Measurements from ENCODE around the gene HLTF.

DNA sequence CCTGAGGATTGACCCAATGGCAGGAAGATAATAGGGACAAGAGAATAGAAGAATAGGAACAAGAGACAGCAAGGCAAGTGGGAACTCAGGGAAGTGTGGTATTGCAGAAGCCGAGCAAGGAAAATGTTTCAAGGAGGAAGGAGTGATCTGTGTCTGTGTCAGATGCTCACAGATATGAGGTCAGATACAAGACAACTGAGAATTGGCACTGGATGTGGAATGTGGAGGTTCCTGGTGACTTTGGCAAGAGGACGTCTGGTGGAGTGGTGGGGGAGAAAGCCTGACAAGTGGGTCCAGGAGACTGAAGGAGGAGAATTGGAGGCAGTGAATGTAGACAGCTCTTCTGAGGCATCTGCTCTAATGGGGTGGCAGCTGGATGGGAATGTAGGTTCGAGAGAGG lies 70.9 kb downstream of the HLTF start:
- TF ChIP-seq EP300 (IDR thresholded peaks at IDR 0.05): no peak
- TF ChIP-seq, protein P1, sequence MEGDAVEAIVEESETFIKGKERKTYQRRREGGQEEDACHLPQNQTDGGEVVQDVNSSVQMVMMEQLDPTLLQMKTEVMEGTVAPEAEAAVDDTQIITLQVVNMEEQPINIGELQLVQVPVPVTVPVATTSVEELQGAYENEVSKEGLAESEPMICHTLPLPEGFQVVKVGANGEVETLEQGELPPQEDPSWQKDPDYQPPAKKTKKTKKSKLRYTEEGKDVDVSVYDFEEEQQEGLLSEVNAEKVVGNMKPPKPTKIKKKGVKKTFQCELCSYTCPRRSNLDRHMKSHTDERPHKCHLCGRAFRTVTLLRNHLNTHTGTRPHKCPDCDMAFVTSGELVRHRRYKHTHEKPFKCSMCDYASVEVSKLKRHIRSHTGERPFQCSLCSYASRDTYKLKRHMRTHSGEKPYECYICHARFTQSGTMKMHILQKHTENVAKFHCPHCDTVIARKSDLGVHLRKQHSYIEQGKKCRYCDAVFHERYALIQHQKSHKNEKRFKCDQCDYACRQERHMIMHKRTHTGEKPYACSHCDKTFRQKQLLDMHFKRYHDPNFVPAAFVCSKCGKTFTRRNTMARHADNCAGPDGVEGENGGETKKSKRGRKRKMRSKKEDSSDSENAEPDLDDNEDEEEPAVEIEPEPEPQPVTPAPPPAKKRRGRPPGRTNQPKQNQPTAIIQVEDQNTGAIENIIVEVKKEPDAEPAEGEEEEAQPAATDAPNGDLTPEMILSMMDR (IDR thresholded peaks at IDR 0.05): no peak
